ENCODE data around the gene KDM4B. TPM values are rescaled to one million over a fixed set of nuclear protein-coding genes. Genes with fewer than 3 reads are reported as not detected.
A peak's percentile ranks its signal among the peaks of the same experiment; 100 is the strongest.

KDM4B gene
- total RNA-seq, 1 donor from 2014 or later = 34.1 TPM

GRCh38 chr19:5076440-5077208, 107.7 kb downstream of the KDM4B start:
- no peak for DNase-seq
- no peak overlapping the region for H3K4me3 ChIP-seq
- peak overlapping the region; percentile 8 for H3K27ac ChIP-seq (replicated peaks)
- peaks cover 51% of the 10 kb centered on the region for H3K36me3 ChIP-seq
- H3K9me3 ChIP-seq (replicated peaks) = no peaks in the 10 kb centered on the region
- H3K4me1 ChIP-seq = peaks cover 25% of the 10 kb centered on the region
- no peaks in the 10 kb centered on the region for H3K27me3 ChIP-seq (ENCODE audit: low read depth)
- TF ChIP-seq CTCF (IDR thresholded peaks at IDR 0.05; ENCODE audit: borderline replicate concordance) = no peak
- intact Hi-C loops (cut with micrococcal nuclease) = no loop called here

GRCh38 chr19:5077209-5077515, 108.2 kb downstream of the KDM4B start:
- Histone ChIP-seq H3K27ac (replicated peaks) (no peak overlapping the region), H3K9me3 (replicated peaks) (no peaks in the 10 kb centered on the region), H3K4me1 (peaks cover 25% of the 10 kb centered on the region), H3K27me3 (ENCODE audit: low read depth) (no peaks in the 10 kb centered on the region), H3K4me3 (no peak overlapping the region), H3K36me3 (peaks cover 54% of the 10 kb centered on the region)
- TF ChIP-seq CTCF (IDR thresholded peaks at IDR 0.05; ENCODE audit: borderline replicate concordance) = no peak
- DNase-seq = no peak
- intact Hi-C loops (cut with micrococcal nuclease) = no loop called here

DNA sequence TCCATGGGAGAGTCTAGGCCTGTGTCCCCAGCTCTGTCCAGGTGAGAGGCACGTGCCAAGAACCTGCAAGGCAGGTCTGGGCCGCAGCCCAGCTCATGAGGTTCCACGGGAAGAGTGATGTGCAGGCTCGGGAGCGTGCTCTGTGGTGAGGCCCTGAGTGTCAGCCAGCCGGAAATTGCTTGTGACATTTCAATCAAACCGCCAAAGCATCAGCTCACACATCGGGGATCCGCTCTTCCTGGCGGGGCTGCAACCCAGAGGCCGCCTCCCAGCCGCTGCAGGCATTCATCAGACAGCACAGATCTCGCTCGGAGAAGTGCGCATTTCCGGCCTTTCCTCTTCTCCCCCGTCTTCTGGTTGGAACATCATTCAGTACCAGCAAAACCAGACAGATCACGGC, 109.3 kb downstream of the KDM4B start:
- no peak for TF ChIP-seq CTCF (IDR thresholded peaks at IDR 0.05; ENCODE audit: borderline replicate concordance)
- H3K9me3 ChIP-seq (replicated peaks) = no peaks in the 10 kb centered on the region
- peaks cover 65% of the 10 kb centered on the region for H3K36me3 ChIP-seq
- H3K27ac ChIP-seq (replicated peaks) = peak overlapping the region; percentile 11
- DNase-seq = no peak
- no peak overlapping the region for H3K4me3 ChIP-seq
- no peaks in the 10 kb centered on the region for H3K27me3 ChIP-seq (ENCODE audit: low read depth)
- intact Hi-C loops (cut with micrococcal nuclease) = no loop called here
- H3K4me1 ChIP-seq = peaks cover 33% of the 10 kb centered on the region

GRCh38 chr19:5078666-5079065, 109.8 kb downstream of the KDM4B start:
- peak; percentile 46 for DNase-seq
- Histone ChIP-seq H3K4me3 (no peak overlapping the region), H3K36me3 (peaks cover 67% of the 10 kb centered on the region), H3K27ac (replicated peaks) (peak overlapping the region; percentile 11), H3K9me3 (replicated peaks) (no peaks in the 10 kb centered on the region), H3K4me1 (peaks cover 37% of the 10 kb centered on the region), H3K27me3 (ENCODE audit: low read depth) (no peaks in the 10 kb centered on the region)
- TF ChIP-seq CTCF (IDR thresholded peaks at IDR 0.05; ENCODE audit: borderline replicate concordance) = no peak
- intact Hi-C loops (cut with micrococcal nuclease) = no loop called here

DNA sequence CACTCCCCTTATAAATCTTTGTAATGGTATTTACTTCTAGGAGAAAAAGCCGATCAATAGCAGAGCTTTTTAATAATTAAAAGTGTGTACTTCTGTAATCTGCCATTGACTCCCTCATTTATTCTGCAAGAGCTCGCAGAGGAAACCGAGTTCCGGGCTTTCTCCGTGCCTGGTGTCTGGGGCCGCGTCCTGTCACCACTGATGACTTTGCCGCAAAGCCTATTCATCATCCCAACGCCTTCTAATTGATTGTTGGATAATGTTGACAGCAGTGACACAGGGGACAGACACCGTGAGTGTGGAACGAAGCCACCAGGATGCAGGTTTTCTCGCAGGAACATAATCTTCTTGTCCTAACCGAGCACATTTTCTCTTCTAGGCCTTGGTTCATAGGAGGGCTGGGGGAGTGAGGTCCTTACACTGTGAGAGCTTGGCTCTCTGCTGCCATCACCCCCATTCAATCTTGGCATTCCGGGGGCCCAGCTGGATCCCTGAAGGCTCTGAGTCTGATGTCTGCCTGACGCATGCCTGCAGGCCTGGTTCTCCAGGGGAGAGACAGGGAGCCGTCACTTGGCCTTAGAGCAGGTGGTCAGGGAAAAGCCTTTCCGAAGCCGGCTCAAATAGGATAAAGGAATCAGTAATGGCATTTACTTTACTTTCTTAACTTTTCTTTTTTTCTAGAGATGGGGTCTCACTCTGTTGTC, 110.3 kb downstream of the KDM4B start:
- no peak overlapping the region for H3K4me3 ChIP-seq
- intact Hi-C loops (cut with micrococcal nuclease) = no loop called here
- peaks cover 67% of the 10 kb centered on the region for H3K36me3 ChIP-seq
- no peaks in the 10 kb centered on the region for H3K9me3 ChIP-seq (replicated peaks)
- DNase-seq = no peak
- TF ChIP-seq CTCF (IDR thresholded peaks at IDR 0.05; ENCODE audit: borderline replicate concordance) = no peak
- H3K27ac ChIP-seq (replicated peaks) = peak overlapping the region; percentile 11
- peaks cover 39% of the 10 kb centered on the region for H3K4me1 ChIP-seq
- no peaks in the 10 kb centered on the region for H3K27me3 ChIP-seq (ENCODE audit: low read depth)

All from left ventricle myocardium inferior (tissue), 1 donor.